Liver (tissue), 10 donors: ENCODE data around the gene FLOT1. TPM values are rescaled to one million over a fixed set of nuclear protein-coding genes. Genes with fewer than 3 reads are reported as not detected.
A peak's percentile ranks its signal among the peaks of the same experiment; 100 is the strongest.

Source experiments
- DNase-seq: peaks from one replicate; pipeline ENCODE4 v3.0.0-alpha.2; 2017; ENCODE audit warnings: low spot score
- H3K27ac ChIP-seq, 2 donors: one replicate each; pipeline ENCODE4 v1.7.0; 2013; ENCODE audit warnings: inconsistent platforms in 2 of 2, low read length in 2 of 2, control low read depth in 1 of 2, low read depth in 1 of 2, mild to moderate bottlenecking in 1 of 2
- H3K27me3 ChIP-seq, 4 donors: one replicate each; pipeline versions ENCODE4 v1.6.1 to v1.7.0; 2013; ENCODE audit warnings: low read length in 3 of 4, inconsistent platforms in 1 of 4, mild to moderate bottlenecking in 1 of 4, moderate library complexity in 1 of 4; ENCODE audit not compliant: control insufficient read depth in 4 of 4, insufficient read depth in 4 of 4
- H3K36me3 ChIP-seq, 4 donors: one replicate each; pipeline versions ENCODE4 v1.6.1 to v1.7.0; 2013; ENCODE audit warnings: low read length in 3 of 4, mild to moderate bottlenecking in 3 of 4, low read depth in 1 of 4, moderate library complexity in 1 of 4; ENCODE audit not compliant: control insufficient read depth in 4 of 4, insufficient read depth in 3 of 4
- H3K4me1 ChIP-seq, 4 donors: one replicate each; pipeline versions ENCODE4 v1.6.1 to v1.7.0; 2013; ENCODE audit warnings: low read length in 3 of 4, mild to moderate bottlenecking in 3 of 4, moderate library complexity in 1 of 4; ENCODE audit not compliant: control insufficient read depth in 4 of 4, insufficient read depth in 4 of 4
- H3K4me3 ChIP-seq, 3 donors: one replicate each; pipeline versions ENCODE4 v1.6.1 to v1.7.0; 2013; ENCODE audit warnings: low read length in 3 of 3, control low read depth in 1 of 3, low read depth in 1 of 3, mild to moderate bottlenecking in 1 of 3
- H3K9ac ChIP-seq, 2 donors: one replicate each; pipeline ENCODE4 v1.7.0; 2013; ENCODE audit warnings: low read length in 2 of 2, mild to moderate bottlenecking in 2 of 2, moderate library complexity in 2 of 2, control low read depth in 1 of 2, low read depth in 1 of 2
- H3K9me3 ChIP-seq, 4 donors: one replicate each; pipeline versions ENCODE4 v1.6.1 to v1.7.0; 2013; ENCODE audit warnings: low read length in 3 of 4; ENCODE audit not compliant: control insufficient read depth in 4 of 4
- EGR1 ChIP-seq, 2 donors: IDR thresholded peaks; 2 replicates each; pipeline ENCODE4 v1.6.1; 2016 to 2018; ENCODE audit warnings: antibody characterized with exemption in 2 of 2, low read depth in 2 of 2
- FOXA1 ChIP-seq: IDR thresholded peaks from 2 replicates; pipeline ENCODE4 v1.6.1; 2016; ENCODE audit warnings: antibody characterized with exemption
- FOXA2 ChIP-seq: IDR thresholded peaks from 2 replicates; pipeline ENCODE4 v1.6.1; 2016; ENCODE audit warnings: antibody characterized with exemption
- GABPA ChIP-seq, 2 donors: IDR thresholded peaks in 1 of 2; conservative IDR thresholded peaks in 1 of 2; 2 replicates each; pipeline ENCODE4 v1.6.1; 2016; ENCODE audit warnings: antibody characterized with exemption in 2 of 2, mild to moderate bottlenecking in 1 of 2, moderate library complexity in 1 of 2
- HNF4A ChIP-seq, 2 donors: conservative IDR thresholded peaks; 2 replicates each; pipeline ENCODE4 v1.6.1; 2016; ENCODE audit warnings: antibody characterized with exemption in 2 of 2, mild to moderate bottlenecking in 2 of 2
- HNF4G ChIP-seq: IDR thresholded peaks from 2 replicates; pipeline ENCODE4 v1.6.1; 2016; ENCODE audit warnings: antibody characterized with exemption
- JUND ChIP-seq, 2 donors: IDR thresholded peaks; 2 replicates each; pipeline ENCODE4 v1.6.1; 2016; ENCODE audit warnings: antibody characterized with exemption in 2 of 2
- NR2F2 ChIP-seq: IDR thresholded peaks from 2 replicates; pipeline ENCODE4 v1.6.1; 2016; ENCODE audit warnings: antibody characterized with exemption
- RAD21 ChIP-seq, 2 donors: IDR thresholded peaks; 2 replicates each; pipeline ENCODE4 v1.6.1; 2016; ENCODE audit warnings: antibody characterized with exemption in 2 of 2, mild to moderate bottlenecking in 2 of 2
- RXRA ChIP-seq, 2 donors: IDR thresholded peaks; 2 replicates each; pipeline ENCODE4 v1.6.1; 2017 to 2018; ENCODE audit warnings: antibody characterized with exemption in 2 of 2, mild to moderate bottlenecking in 1 of 2
- SP1 ChIP-seq: IDR thresholded peaks from 2 replicates; pipeline ENCODE4 v1.6.1; 2018; ENCODE audit warnings: antibody characterized with exemption, mild to moderate bottlenecking
- TAF1 ChIP-seq: conservative IDR thresholded peaks from 2 replicates; pipeline ENCODE4 v1.6.1; 2016; ENCODE audit warnings: antibody characterized with exemption, mild to moderate bottlenecking
- YY1 ChIP-seq: IDR thresholded peaks from 2 replicates; pipeline ENCODE4 v1.6.1; 2016; ENCODE audit warnings: antibody characterized with exemption, mild to moderate bottlenecking
- WGBS: extraction: QIAGEN DNeasy Blood & Tissue Kit; methylation state at CpG from one replicate; pipeline ENCODE4 v1.1.7; 2013; 5-methylcytosine and 5-hydroxymethylcytosine counted together
- polyA plus RNA-seq, 2 donors: library from polyadenylated mRNA; stranded (reverse) in 1 of 2; unstranded in 1 of 2; fragments of 200-250 nt in 1 of 2; fragments of >200 nt in 1 of 2; fragmentation: Nextera tagmentation in 1 of 2; extraction: Ambion mirVana in 1 of 2; gene quantifications; one replicate each; pipeline versions ENCODE4 v1.2.1 to v1.2.3, GENCODE V29; 2013 to 2015
- small RNA-seq: library from RNA; depleted of rRNA; stranded (forward); fragments of <200 nt; gene quantifications from one replicate; pipeline ENCODE3, GENCODE V24; 2014
- total RNA-seq, 2 donors: library from RNA; depleted of rRNA; stranded (reverse); fragments of >200 nt; gene quantifications; one replicate each; pipeline ENCODE4 v1.2.3, GENCODE V29; 2014
- TF ChIP-seq, protein P1 (sequence below): fragments of 150-350 bp; IDR thresholded peaks from 2 replicates; pipeline ENCODE4 v1.5.1; 2017; ENCODE audit warnings: improper control_type of control experiment, low read depth, low read length; ENCODE audit not compliant: missing input control
- TF ChIP-seq, protein P2 (sequence below): IDR thresholded peaks from 2 replicates; pipeline ENCODE4 v1.6.1; 2016; ENCODE audit warnings: antibody characterized with exemption
- TF ChIP-seq, protein P3 (sequence below): IDR thresholded peaks from 2 replicates; pipeline ENCODE4 v1.6.1; 2016; ENCODE audit warnings: antibody characterized with exemption
- TF ChIP-seq, protein P4 (sequence below): IDR thresholded peaks from 2 replicates; pipeline ENCODE4 v1.6.1; 2016; ENCODE audit warnings: antibody characterized with exemption
- TF ChIP-seq, protein P5 (sequence below): IDR thresholded peaks from 2 replicates; pipeline ENCODE4 v1.6.1; 2016; ENCODE audit warnings: antibody characterized with exemption, mild to moderate bottlenecking
- donor health status: healthy.
- donor health status: healthy.
- donor health status: healthy.
- donor health status: healthy.
- donor health status: healthy.

The FLOT1 gene
- total and polyA plus RNA-seq, 4 donors, result 38.6 to 99.8 (median 59.5) TPM

DNA sequence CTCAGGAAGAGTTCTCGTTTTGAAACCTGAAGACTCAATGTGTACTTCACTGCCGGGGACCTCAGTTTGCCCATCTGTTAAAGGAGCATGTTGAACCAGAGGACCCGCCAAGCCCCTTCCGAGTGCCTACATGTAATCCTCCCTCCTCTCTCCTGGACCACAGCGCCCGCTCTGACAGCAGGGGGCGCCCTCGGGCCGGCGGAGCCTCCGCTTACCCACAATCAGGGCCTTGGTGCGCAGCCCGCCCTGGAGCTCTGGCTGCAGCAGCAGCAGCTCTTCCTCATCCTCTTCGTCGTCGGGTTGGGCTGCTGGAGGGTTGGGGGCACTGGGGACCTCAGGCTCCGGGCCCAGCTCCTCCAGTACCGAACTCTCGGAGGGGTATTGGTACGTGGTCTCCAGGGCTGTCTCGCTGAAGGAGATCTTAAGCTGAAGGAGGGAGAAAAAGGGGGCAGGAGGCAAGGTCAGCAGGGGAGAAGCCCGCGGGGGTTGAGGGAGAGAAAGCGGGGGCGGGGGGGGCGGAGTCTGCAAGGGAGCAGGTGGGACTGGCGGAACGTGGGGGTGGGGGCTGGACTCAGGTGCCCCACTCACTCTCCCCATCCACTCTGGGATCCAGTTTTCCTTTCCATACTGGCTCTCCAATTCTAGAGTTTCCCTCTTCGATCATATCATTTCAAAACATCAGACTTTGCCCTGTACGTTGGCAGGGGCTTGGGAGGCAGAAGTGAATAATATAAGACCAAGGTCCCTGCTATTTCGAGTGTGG, 63.3 kb downstream of the FLOT1 start:
- H3K4me1 ChIP-seq, result peaks cover 13 to 82% (median 59%) of the 10 kb centered on the region in 4 donors
- TF ChIP-seq GABPA (IDR thresholded peaks at IDR 0.05 in 1 of 2, conservative IDR thresholded peaks at IDR 0.05 in 1 of 2) (no peak), YY1 (peak; percentile 66), SP1 (peak; percentile 89), FOXA2 (no peak), TAF1 (no peak), JUND (IDR thresholded peaks at IDR 0.05) (peak in 1 of 2 donors; percentile 54), HNF4A (conservative IDR thresholded peaks at IDR 0.05) (peak; percentile 93 to 95), HNF4G (peak; percentile 82), RXRA (IDR thresholded peaks at IDR 0.05) (peak; percentile 15 to 74), NR2F2 (no peak), RAD21 (IDR thresholded peaks at IDR 0.05) (peak; percentile 98 to 99), FOXA1 (no peak), EGR1 (IDR thresholded peaks at IDR 0.05; ENCODE audit: low read depth in 2 of 2) (no peak)
- TF ChIP-seq, protein P1, sequence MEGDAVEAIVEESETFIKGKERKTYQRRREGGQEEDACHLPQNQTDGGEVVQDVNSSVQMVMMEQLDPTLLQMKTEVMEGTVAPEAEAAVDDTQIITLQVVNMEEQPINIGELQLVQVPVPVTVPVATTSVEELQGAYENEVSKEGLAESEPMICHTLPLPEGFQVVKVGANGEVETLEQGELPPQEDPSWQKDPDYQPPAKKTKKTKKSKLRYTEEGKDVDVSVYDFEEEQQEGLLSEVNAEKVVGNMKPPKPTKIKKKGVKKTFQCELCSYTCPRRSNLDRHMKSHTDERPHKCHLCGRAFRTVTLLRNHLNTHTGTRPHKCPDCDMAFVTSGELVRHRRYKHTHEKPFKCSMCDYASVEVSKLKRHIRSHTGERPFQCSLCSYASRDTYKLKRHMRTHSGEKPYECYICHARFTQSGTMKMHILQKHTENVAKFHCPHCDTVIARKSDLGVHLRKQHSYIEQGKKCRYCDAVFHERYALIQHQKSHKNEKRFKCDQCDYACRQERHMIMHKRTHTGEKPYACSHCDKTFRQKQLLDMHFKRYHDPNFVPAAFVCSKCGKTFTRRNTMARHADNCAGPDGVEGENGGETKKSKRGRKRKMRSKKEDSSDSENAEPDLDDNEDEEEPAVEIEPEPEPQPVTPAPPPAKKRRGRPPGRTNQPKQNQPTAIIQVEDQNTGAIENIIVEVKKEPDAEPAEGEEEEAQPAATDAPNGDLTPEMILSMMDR, result peak; percentile 96
- TF ChIP-seq, protein P2, sequence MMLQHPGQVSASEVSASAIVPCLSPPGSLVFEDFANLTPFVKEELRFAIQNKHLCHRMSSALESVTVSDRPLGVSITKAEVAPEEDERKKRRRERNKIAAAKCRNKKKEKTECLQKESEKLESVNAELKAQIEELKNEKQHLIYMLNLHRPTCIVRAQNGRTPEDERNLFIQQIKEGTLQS, result no peak
- TF ChIP-seq, protein P3, sequence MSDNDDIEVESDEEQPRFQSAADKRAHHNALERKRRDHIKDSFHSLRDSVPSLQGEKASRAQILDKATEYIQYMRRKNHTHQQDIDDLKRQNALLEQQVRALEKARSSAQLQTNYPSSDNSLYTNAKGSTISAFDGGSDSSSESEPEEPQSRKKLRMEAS, result peak; percentile 36
- TF ChIP-seq, protein P4, sequence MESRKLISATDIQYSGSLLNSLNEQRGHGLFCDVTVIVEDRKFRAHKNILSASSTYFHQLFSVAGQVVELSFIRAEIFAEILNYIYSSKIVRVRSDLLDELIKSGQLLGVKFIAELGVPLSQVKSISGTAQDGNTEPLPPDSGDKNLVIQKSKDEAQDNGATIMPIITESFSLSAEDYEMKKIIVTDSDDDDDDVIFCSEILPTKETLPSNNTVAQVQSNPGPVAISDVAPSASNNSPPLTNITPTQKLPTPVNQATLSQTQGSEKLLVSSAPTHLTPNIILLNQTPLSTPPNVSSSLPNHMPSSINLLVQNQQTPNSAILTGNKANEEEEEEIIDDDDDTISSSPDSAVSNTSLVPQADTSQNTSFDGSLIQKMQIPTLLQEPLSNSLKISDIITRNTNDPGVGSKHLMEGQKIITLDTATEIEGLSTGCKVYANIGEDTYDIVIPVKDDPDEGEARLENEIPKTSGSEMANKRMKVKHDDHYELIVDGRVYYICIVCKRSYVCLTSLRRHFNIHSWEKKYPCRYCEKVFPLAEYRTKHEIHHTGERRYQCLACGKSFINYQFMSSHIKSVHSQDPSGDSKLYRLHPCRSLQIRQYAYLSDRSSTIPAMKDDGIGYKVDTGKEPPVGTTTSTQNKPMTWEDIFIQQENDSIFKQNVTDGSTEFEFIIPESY, result no peak
- TF ChIP-seq, protein P5, sequence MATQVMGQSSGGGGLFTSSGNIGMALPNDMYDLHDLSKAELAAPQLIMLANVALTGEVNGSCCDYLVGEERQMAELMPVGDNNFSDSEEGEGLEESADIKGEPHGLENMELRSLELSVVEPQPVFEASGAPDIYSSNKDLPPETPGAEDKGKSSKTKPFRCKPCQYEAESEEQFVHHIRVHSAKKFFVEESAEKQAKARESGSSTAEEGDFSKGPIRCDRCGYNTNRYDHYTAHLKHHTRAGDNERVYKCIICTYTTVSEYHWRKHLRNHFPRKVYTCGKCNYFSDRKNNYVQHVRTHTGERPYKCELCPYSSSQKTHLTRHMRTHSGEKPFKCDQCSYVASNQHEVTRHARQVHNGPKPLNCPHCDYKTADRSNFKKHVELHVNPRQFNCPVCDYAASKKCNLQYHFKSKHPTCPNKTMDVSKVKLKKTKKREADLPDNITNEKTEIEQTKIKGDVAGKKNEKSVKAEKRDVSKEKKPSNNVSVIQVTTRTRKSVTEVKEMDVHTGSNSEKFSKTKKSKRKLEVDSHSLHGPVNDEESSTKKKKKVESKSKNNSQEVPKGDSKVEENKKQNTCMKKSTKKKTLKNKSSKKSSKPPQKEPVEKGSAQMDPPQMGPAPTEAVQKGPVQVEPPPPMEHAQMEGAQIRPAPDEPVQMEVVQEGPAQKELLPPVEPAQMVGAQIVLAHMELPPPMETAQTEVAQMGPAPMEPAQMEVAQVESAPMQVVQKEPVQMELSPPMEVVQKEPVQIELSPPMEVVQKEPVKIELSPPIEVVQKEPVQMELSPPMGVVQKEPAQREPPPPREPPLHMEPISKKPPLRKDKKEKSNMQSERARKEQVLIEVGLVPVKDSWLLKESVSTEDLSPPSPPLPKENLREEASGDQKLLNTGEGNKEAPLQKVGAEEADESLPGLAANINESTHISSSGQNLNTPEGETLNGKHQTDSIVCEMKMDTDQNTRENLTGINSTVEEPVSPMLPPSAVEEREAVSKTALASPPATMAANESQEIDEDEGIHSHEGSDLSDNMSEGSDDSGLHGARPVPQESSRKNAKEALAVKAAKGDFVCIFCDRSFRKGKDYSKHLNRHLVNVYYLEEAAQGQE, result peak; percentile 60
- H3K9ac ChIP-seq, result peak overlapping the region; percentile 52 to 86
- peak; percentile 92 for DNase-seq
- no peaks in the 10 kb centered on the region for H3K27me3 ChIP-seq
- H3K27ac ChIP-seq, result peak overlapping the region; percentile 88
- WGBS, result 6% methylated on average over 31 of the region's 31 CpGs
- H3K36me3 ChIP-seq, result peaks cover 0 to 8% (median 5%) of the 10 kb centered on the region in 4 donors
- H3K9me3 ChIP-seq, result no peaks in the 10 kb centered on the region
- peak overlapping the region; percentile 30 to 43 (median 40) for H3K4me3 ChIP-seq

Small RNAs within 50 kb of the gene (small RNA-seq; reads per million reads assigned to genes)
- gene RF00019 (not detected), gene RN7SL353P (not detected)

Other genes starting within 250 kb of the FLOT1 start
- gene GNL1, start 186.2 kb downstream of the FLOT1 start, total RNA-seq, result 10 to 100 TPM; 12.3 to 14.0 TPM
- 10 to 100 TPM; 10.1 to 18.2 TPM for gene GNL1, start 186.2 kb downstream of the FLOT1 start, polyA plus RNA-seq
- gene PRR3, start 185.4 kb downstream of the FLOT1 start, total RNA-seq, result 1 to 10 TPM; 2.1 to 2.3 TPM
- 1 to 10 TPM; 2.5 to 3.2 TPM for gene PRR3, start 185.4 kb downstream of the FLOT1 start, polyA plus RNA-seq
- 10 to 100 TPM; 20.4 to 33.9 TPM for gene ABCF1, start 171.2 kb downstream of the FLOT1 start, total RNA-seq
- 10 to 100 TPM; 25.0 to 27.2 TPM for gene ABCF1, start 171.2 kb downstream of the FLOT1 start, polyA plus RNA-seq
- gene PPP1R10, start 125.4 kb downstream of the FLOT1 start, total RNA-seq, result 10 to 100 TPM; 11.1 to 21.1 TPM
- 10 to 100 TPM; 14.1 to 14.2 TPM for gene PPP1R10, start 125.4 kb downstream of the FLOT1 start, polyA plus RNA-seq
- gene MRPS18B, start 124.8 kb downstream of the FLOT1 start, total RNA-seq, result 10 to 100 TPM; 50.5 to 58.6 TPM
- gene MRPS18B, start 124.8 kb downstream of the FLOT1 start, polyA plus RNA-seq, result 10 to 100 TPM; 80.2 to 81.9 TPM
- 1 to 10 TPM; 2.1 to 3.3 TPM for gene ATAT1, start 115.8 kb downstream of the FLOT1 start, total RNA-seq
- 1 to 10 TPM; 2.6 to 5.4 TPM for gene ATAT1, start 115.8 kb downstream of the FLOT1 start, polyA plus RNA-seq
- gene C6orf136, start 95.6 kb downstream of the FLOT1 start, total RNA-seq, result 1 to 10 TPM; 2.0 to 8.9 TPM
- gene C6orf136, start 95.6 kb downstream of the FLOT1 start, polyA plus RNA-seq, result 10 to 100 TPM; 10.8 to 12.0 TPM
- 10 to 100 TPM; 20.6 to 23.9 TPM for gene DHX16, start 69.7 kb downstream of the FLOT1 start, total RNA-seq
- gene DHX16, start 69.7 kb downstream of the FLOT1 start, polyA plus RNA-seq, result 10 to 100 TPM; 10.1 to 14.2 TPM
- 10 to 100 TPM; 11.4 to 11.5 TPM for gene PPP1R18, start 56.0 kb downstream of the FLOT1 start, total RNA-seq
- gene PPP1R18, start 56.0 kb downstream of the FLOT1 start, polyA plus RNA-seq, result 10 to 100 TPM in 1 of 2 donors, 1 to 10 TPM in 1; 7.4 to 17.4 TPM
- gene NRM, start 51.7 kb downstream of the FLOT1 start, total RNA-seq, result 1 to 10 TPM in 1 of 2 donors, under 1 TPM in 1; 0.59 to 2.3 TPM
- 1 to 10 TPM; 2.4 to 3.3 TPM for gene NRM, start 51.7 kb downstream of the FLOT1 start, polyA plus RNA-seq
- 10 to 100 TPM in 1 of 2 donors, 1 to 10 TPM in 1; 9.0 to 15.5 TPM for gene MDC1, start 25.4 kb downstream of the FLOT1 start, total RNA-seq
- gene MDC1, start 25.4 kb downstream of the FLOT1 start, polyA plus RNA-seq, result 1 to 10 TPM; 5.9 to 7.7 TPM
- 100 to 1,000 TPM; 197 to 533 TPM for gene TUBB, start 22.3 kb downstream of the FLOT1 start, total RNA-seq
- 100 to 1,000 TPM; 115 to 224 TPM for gene TUBB, start 22.3 kb downstream of the FLOT1 start, polyA plus RNA-seq
- gene IER3, start 1.9 kb upstream of the FLOT1 start, total RNA-seq, result 1 to 10 TPM; 1.3 to 6.5 TPM
- 1 to 10 TPM; 6.9 to 8.1 TPM for gene IER3, start 1.9 kb upstream of the FLOT1 start, polyA plus RNA-seq
- gene DDR1, start 141.8 kb upstream of the FLOT1 start, total RNA-seq, result 1 to 10 TPM; 4.0 to 5.3 TPM
- 1 to 10 TPM; 1.2 to 4.8 TPM for gene DDR1, start 141.8 kb upstream of the FLOT1 start, polyA plus RNA-seq
- gene GTF2H4, start 165.5 kb upstream of the FLOT1 start, total RNA-seq, result 10 to 100 TPM; 11.0 to 13.6 TPM
- gene GTF2H4, start 165.5 kb upstream of the FLOT1 start, polyA plus RNA-seq, result 10 to 100 TPM in 1 of 2 donors, 1 to 10 TPM in 1; 6.2 to 15.8 TPM
- gene VARS2, start 171.6 kb upstream of the FLOT1 start, total RNA-seq, result 10 to 100 TPM; 10.2 to 23.3 TPM
- 10 to 100 TPM in 1 of 2 donors, 1 to 10 TPM in 1; 9.4 to 22.4 TPM for gene VARS2, start 171.6 kb upstream of the FLOT1 start, polyA plus RNA-seq
- not detected for gene SFTA2, start 189.5 kb upstream of the FLOT1 start, total RNA-seq
- under 1 TPM in 1 of 2 donors, not detected in 1; 0.60 TPM for gene SFTA2, start 189.5 kb upstream of the FLOT1 start, polyA plus RNA-seq
- gene MUCL3, start 198.3 kb upstream of the FLOT1 start, total RNA-seq, result under 1 TPM in 1 of 2 donors, not detected in 1; under 0.01 TPM
- gene MUCL3, start 198.3 kb upstream of the FLOT1 start, polyA plus RNA-seq, result not detected
- gene MUC21, start 241.0 kb upstream of the FLOT1 start, total RNA-seq, result not detected
- gene MUC21, start 241.0 kb upstream of the FLOT1 start, polyA plus RNA-seq, result under 1 TPM in 1 of 2 donors, not detected in 1; 0.02 TPM